Fibroblast of lung (primary cell): ENCODE results near the gene CHRNA5. TPM values are rescaled to one million over a fixed set of nuclear protein-coding genes. Genes with fewer than 3 reads are reported as not detected.
"Not testable (repeated sequence)": the region's sequence is repeated elsewhere in the genome, so short reads cannot be mapped to it uniquely, and the experiment has no call there.

Source experiments
- DNase-seq, 2 donors: peaks; one replicate each; pipeline versions ENCODE4 v3.0.0 to v3.0.0-alpha.2; 2010; ENCODE audit warnings: low read depth in 2 of 2
- H2AFZ ChIP-seq: 2 replicates; pipeline ENCODE4 v1.5.1; 2012; ENCODE audit warnings: low read length, control low read depth, inconsistent platforms
- H3K27ac ChIP-seq: 2 replicates; pipeline ENCODE4 v1.5.1; 2011; ENCODE audit warnings: low read length, control low read depth; ENCODE audit not compliant: insufficient read depth
- H3K27me3 ChIP-seq: 2 replicates; pipeline ENCODE4 v1.5.1; 2011; ENCODE audit warnings: mild to moderate bottlenecking, low read length; ENCODE audit not compliant: control insufficient read depth, insufficient read depth
- H3K36me3 ChIP-seq: 2 replicates; pipeline ENCODE4 v1.5.1; 2011; ENCODE audit warnings: low read length; ENCODE audit not compliant: control insufficient read depth, insufficient read depth
- H3K4me1 ChIP-seq: 2 replicates; pipeline ENCODE4 v1.5.1; 2011; ENCODE audit warnings: low read length; ENCODE audit not compliant: control insufficient read depth, insufficient read depth; ENCODE audit errors: extremely low read depth
- H3K4me2 ChIP-seq: 2 replicates; pipeline ENCODE4 v1.5.1; 2011; ENCODE audit warnings: low read length, control low read depth; ENCODE audit not compliant: insufficient read depth; ENCODE audit errors: extremely low read depth
- H3K4me3 ChIP-seq, 4 experiments: fragments of 200-600 bp in 1 of 4; sonication (generic) in 1 of 4; replicated peaks in 1 of 4; 2 replicates each; pipeline ENCODE4 v1.5.1; 2011 to 2016; ENCODE audit warnings: low read length in 4 of 4, low read depth in 3 of 4, mild to moderate bottlenecking in 3 of 4, control low read depth in 2 of 4, inconsistent platforms in 1 of 4, mixed read lengths in 1 of 4; ENCODE audit not compliant: insufficient read depth in 1 of 4; ENCODE audit errors: control extremely low read depth in 1 of 4
- H3K79me2 ChIP-seq: 2 replicates; pipeline ENCODE4 v1.5.1; 2012; ENCODE audit warnings: mild to moderate bottlenecking, low read length, inconsistent platforms; ENCODE audit not compliant: control insufficient read depth, insufficient read depth
- H3K9ac ChIP-seq: 2 replicates; pipeline ENCODE4 v1.5.1; 2011; ENCODE audit warnings: mild to moderate bottlenecking, low read length, control low read depth; ENCODE audit not compliant: insufficient read depth
- H3K9me3 ChIP-seq: 2 replicates; pipeline ENCODE4 v1.5.1; 2012; ENCODE audit warnings: low read depth, low read length; ENCODE audit not compliant: control insufficient read depth, insufficient read depth
- H4K20me1 ChIP-seq: 2 replicates; pipeline ENCODE4 v1.5.1; 2011; ENCODE audit warnings: low read length; ENCODE audit not compliant: control insufficient read depth, insufficient read depth; ENCODE audit errors: extremely low read depth
- EZH2 ChIP-seq: IDR thresholded peaks from 2 replicates; pipeline ENCODE4 v1.5.1; 2012; ENCODE audit warnings: low read length, control low read depth, mild to moderate bottlenecking; ENCODE audit errors: missing control alignments
- polyA minus RNA-seq: library from RNA; depleted of rRNA, polyadenylated mRNA; stranded (reverse); fragments of >200 nt; gene quantifications from 2 replicates; pipeline ENCODE4 v1.2.3, GENCODE V29; 2011; ENCODE audit warnings: low replicate concordance
- polyA plus RNA-seq, 2 donors: library from polyadenylated mRNA; depleted of rRNA in 1 of 2; stranded (reverse) in 1 of 2; unstranded in 1 of 2; fragments of >200 nt; gene quantifications; 2 replicates each; pipeline ENCODE4 v1.2.1, GENCODE V29; 2011 to 2012; ENCODE audit warnings: missing spikeins in 1 of 2
- total RNA-seq: library from RNA; depleted of rRNA; stranded (reverse); fragments of >200 nt; gene quantifications from 2 replicates; pipeline ENCODE4 v1.2.1, GENCODE V29; 2014
- TF ChIP-seq, protein P1 (sequence below), 2 donors: IDR thresholded peaks in 1 of 2; conservative IDR thresholded peaks in 1 of 2; 1 replicate in 1 of 2; 2 replicates in 1 of 2; pipeline ENCODE4 v1.5.1; 2011 to 2012; ENCODE audit warnings: low read length in 2 of 2, control low read depth in 1 of 2, inconsistent platforms in 1 of 2, low read depth in 1 of 2, mild to moderate bottlenecking in 1 of 2

Gene CHRNA5
- under 0.01 and 0.17 TPM in 2 replicates for total RNA-seq
- polyA plus RNA-seq = 1.2 and 2.9 TPM in 2 replicates
- 1.0 and 1.6 TPM in 2 replicates for polyA plus RNA-seq (2012)
- polyA minus RNA-seq = 1.7 TPM in 1 of 2 replicates, not detected in the other

GRCh38 chr15:78565097-78565950 lies at the start of gene CHRNA5:
CHRNA5 (plus strand) TSS chr15:78565520; CDS start chr15:78565720, 200 bp downstream.
- Histone ChIP-seq H3K9ac (peak within 1 kb of the TSS; percentile 42), H3K27me3 (peaks cover 5% of the 10 kb centered on the region), H3K4me2 (peak within 1 kb of the TSS; percentile 98), H3K4me3 (peak within 1 kb of the TSS; percentile 57 to 82 (median 66)), H3K4me1 (peaks cover 3% of the 10 kb centered on the region), H3K9me3 (no peaks in the 10 kb centered on the region), H3K36me3 (no peaks in the 10 kb centered on the region), H3K27ac (no peak within 1 kb of the TSS), H3K79me2 (no peaks in the 10 kb centered on the region), H2AFZ (peak within 1 kb of the TSS; percentile 80), H4K20me1 (no peaks in the 10 kb centered on the region)
- DNase-seq = peak; percentile 79 to 80
- no peak for TF ChIP-seq EZH2
- TF ChIP-seq, protein P1, sequence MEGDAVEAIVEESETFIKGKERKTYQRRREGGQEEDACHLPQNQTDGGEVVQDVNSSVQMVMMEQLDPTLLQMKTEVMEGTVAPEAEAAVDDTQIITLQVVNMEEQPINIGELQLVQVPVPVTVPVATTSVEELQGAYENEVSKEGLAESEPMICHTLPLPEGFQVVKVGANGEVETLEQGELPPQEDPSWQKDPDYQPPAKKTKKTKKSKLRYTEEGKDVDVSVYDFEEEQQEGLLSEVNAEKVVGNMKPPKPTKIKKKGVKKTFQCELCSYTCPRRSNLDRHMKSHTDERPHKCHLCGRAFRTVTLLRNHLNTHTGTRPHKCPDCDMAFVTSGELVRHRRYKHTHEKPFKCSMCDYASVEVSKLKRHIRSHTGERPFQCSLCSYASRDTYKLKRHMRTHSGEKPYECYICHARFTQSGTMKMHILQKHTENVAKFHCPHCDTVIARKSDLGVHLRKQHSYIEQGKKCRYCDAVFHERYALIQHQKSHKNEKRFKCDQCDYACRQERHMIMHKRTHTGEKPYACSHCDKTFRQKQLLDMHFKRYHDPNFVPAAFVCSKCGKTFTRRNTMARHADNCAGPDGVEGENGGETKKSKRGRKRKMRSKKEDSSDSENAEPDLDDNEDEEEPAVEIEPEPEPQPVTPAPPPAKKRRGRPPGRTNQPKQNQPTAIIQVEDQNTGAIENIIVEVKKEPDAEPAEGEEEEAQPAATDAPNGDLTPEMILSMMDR (conservative IDR thresholded peaks at IDR 0.05 in 1 of 2, IDR thresholded peaks at IDR 0.05 in 1 of 2; ENCODE audit: low read depth in 1 of 2, low read length in 2 of 2) = no peak

DNA sequence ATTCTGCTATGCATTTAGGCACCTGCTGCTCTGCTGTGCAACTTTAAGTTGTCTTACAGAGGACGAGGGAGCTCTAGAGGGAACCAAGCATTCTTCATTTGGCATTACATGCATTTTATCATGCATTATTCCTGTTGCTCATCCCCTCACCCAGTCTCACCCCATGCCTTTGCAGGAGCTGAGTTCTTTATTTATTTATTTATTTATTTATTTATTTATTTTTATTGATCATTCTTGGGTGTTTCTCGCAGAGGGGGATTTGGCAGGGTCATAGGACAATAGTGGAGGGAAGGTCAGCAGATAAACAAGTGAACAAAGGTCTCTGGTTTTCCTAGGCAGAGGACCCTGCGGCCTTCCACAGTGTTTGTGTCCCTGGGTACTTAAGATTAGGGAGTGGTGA lies 45.3 kb upstream of the CHRNA5 start:
- H2AFZ ChIP-seq, H3K9ac ChIP-seq, H3K4me2 ChIP-seq, H4K20me1 ChIP-seq, H3K79me2 ChIP-seq, H3K4me3 ChIP-seq, H3K9me3 ChIP-seq, H3K27me3 ChIP-seq, H3K4me1 ChIP-seq, H3K27ac ChIP-seq, H3K36me3 ChIP-seq, DNase-seq: not testable (repeated sequence)

DNA sequence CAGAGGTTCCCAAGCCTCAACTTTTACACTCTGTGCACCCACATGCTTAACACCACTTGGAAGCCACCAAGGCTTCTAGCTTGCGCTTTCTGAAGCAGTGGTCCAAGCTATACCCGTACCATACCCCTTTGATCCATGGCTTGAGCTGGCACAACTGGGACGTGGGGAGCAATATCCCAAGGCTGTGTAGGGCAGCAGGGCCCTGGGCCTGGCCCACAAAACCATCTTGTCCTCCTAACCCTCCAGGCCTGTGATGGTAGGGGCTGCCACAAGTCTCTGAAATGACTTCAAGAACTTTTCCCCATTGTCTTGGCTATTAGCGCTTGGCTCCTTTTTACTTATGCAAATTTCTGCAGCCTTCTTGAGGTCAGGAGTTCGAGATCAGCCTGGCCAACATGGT lies 41.1 kb upstream of the CHRNA5 start:
- Histone ChIP-seq H3K79me2 (no peaks in the 10 kb centered on the region), H2AFZ (no peak overlapping the region), H3K9me3 (no peaks in the 10 kb centered on the region), H3K27ac (no peak overlapping the region), H3K4me3 (no peak overlapping the region), H3K9ac (no peak overlapping the region), H3K4me2 (no peak overlapping the region), H3K36me3 (no peaks in the 10 kb centered on the region), H3K4me1 (no peaks in the 10 kb centered on the region), H3K27me3 (no peaks in the 10 kb centered on the region), H4K20me1 (no peaks in the 10 kb centered on the region)
- no peak for TF ChIP-seq EZH2
- TF ChIP-seq, protein P1 (conservative IDR thresholded peaks at IDR 0.05 in 1 of 2, IDR thresholded peaks at IDR 0.05 in 1 of 2; ENCODE audit: low read depth in 1 of 2, low read length in 2 of 2) = no peak
- no peak for DNase-seq
